HepG2 (cell line): Measurements from ENCODE around the gene ACOT8. TPM values are rescaled to one million over a fixed set of nuclear protein-coding genes. Genes with fewer than 3 reads are reported as not detected.

Experiments used
- AGO1 ChIP-seq: fragments of 200-400 bp; formaldehyde crosslinking; IDR thresholded peaks from 2 replicates; pipeline ENCODE4 v1.6.1; 2017; ENCODE audit warnings: mild to moderate bottlenecking, low read depth, low read length, moderate library complexity; ENCODE audit not compliant: poor library complexity, severe bottlenecking
- CBFB ChIP-seq: sonication (generic); formaldehyde crosslinking; IDR thresholded peaks from 2 replicates; pipeline ENCODE4 v1.4.0; 2020; ENCODE audit warnings: missing genetic modification reagents
- CHCHD3 ChIP-seq: sonication (generic); formaldehyde crosslinking; IDR thresholded peaks from 2 replicates; pipeline ENCODE4 v1.8.0; 2022; ENCODE audit warnings: mild to moderate bottlenecking, missing genetic modification reagents, moderate library complexity
- DPF2 ChIP-seq: sonication (generic); formaldehyde crosslinking; IDR thresholded peaks from 2 replicates; pipeline ENCODE4 v1.4.0; 2020; ENCODE audit warnings: mild to moderate bottlenecking, low read depth, missing genetic modification reagents, borderline replicate concordance
- FOXA3 ChIP-seq: IDR thresholded peaks from 2 replicates; pipeline ENCODE4 v1.6.1; 2016; ENCODE audit warnings: missing genetic modification reagents, missing compliant biosample characterization
- GATAD2A ChIP-seq: IDR thresholded peaks from 2 replicates; pipeline ENCODE4 v1.6.1; 2016
- HDAC2 ChIP-seq: sonication (generic); formaldehyde crosslinking; IDR thresholded peaks from 2 replicates; pipeline ENCODE4 v1.4.0; 2020; ENCODE audit warnings: missing genetic modification reagents
- IRF1 ChIP-seq: sonication (generic); formaldehyde crosslinking; IDR thresholded peaks from 2 replicates; pipeline ENCODE4 v1.4.0; 2020; ENCODE audit warnings: low read depth, mild to moderate bottlenecking, missing genetic modification reagents
- JARID2 ChIP-seq: sonication (generic); formaldehyde crosslinking; IDR thresholded peaks from 2 replicates; pipeline ENCODE4 v1.8.1; 2023; ENCODE audit warnings: missing genetic modification reagents, inconsistent platforms; ENCODE audit not compliant: insufficient replicate concordance
- MED1 ChIP-seq: sonication (generic); formaldehyde crosslinking; IDR thresholded peaks from 2 replicates; pipeline ENCODE4 v1.4.0; 2020; ENCODE audit warnings: missing genetic modification reagents
- NFKB2 ChIP-seq: sonication (generic); formaldehyde crosslinking; IDR thresholded peaks from 2 replicates; pipeline ENCODE4 v1.4.0; 2020; ENCODE audit warnings: missing genetic modification reagents, borderline replicate concordance
- NFYC ChIP-seq: IDR thresholded peaks from 2 replicates; pipeline ENCODE4 v1.6.1; 2016; ENCODE audit warnings: missing genetic modification reagents, missing compliant biosample characterization
- NPAS2 ChIP-seq: sonication (generic); formaldehyde crosslinking; IDR thresholded peaks from 2 replicates; pipeline ENCODE4 v1.8.0; 2022; ENCODE audit warnings: mild to moderate bottlenecking, missing genetic modification reagents, borderline replicate concordance
- POGZ ChIP-seq: sonication (generic); formaldehyde crosslinking; IDR thresholded peaks from 2 replicates; pipeline ENCODE4 v1.4.0; 2020; ENCODE audit warnings: mild to moderate bottlenecking, missing genetic modification reagents
- SKIL ChIP-seq: sonication (generic); formaldehyde crosslinking; IDR thresholded peaks from 2 replicates; pipeline ENCODE4 v1.8.0; 2022; ENCODE audit warnings: missing genetic modification reagents, mild to moderate bottlenecking, moderate library complexity, borderline replicate concordance
- STAT5B ChIP-seq: sonication (generic); formaldehyde crosslinking; IDR thresholded peaks from 2 replicates; pipeline ENCODE4 v1.4.0; 2020; ENCODE audit warnings: missing genetic modification reagents
- TARDBP ChIP-seq: sonication (generic); formaldehyde crosslinking; IDR thresholded peaks from 2 replicates; pipeline ENCODE4 v1.8.0; 2022; ENCODE audit warnings: mild to moderate bottlenecking, missing genetic modification reagents
- U2AF1 ChIP-seq: fragments of 200-400 bp; formaldehyde crosslinking; optimal IDR thresholded peaks from 2 replicates; pipeline ENCODE3; 2017; ENCODE audit warnings: mild to moderate bottlenecking, low read depth, low read length
- ZBTB49 ChIP-seq: sonication (generic); formaldehyde crosslinking; IDR thresholded peaks from 2 replicates; pipeline ENCODE4 v1.4.0; 2020; ENCODE audit warnings: missing genetic modification reagents, borderline replicate concordance
- ZC3H13 ChIP-seq: sonication (generic); formaldehyde crosslinking; IDR thresholded peaks from 2 replicates; pipeline ENCODE4 v1.8.1; 2023; ENCODE audit warnings: mild to moderate bottlenecking, missing genetic modification reagents, moderate library complexity
- ZFP62 ChIP-seq: sonication (generic); formaldehyde crosslinking; IDR thresholded peaks from 2 replicates; pipeline ENCODE4 v1.4.0; 2020; ENCODE audit warnings: missing genetic modification reagents
- ZNF136 ChIP-seq: sonication (generic); formaldehyde crosslinking; IDR thresholded peaks from 2 replicates; pipeline ENCODE4 v1.8.1; 2022; ENCODE audit warnings: low read depth, mild to moderate bottlenecking, moderate library complexity, missing genetic modification reagents
- ZNF205 ChIP-seq: IDR thresholded peaks from 2 replicates; pipeline ENCODE4 v1.6.1; 2018; ENCODE audit warnings: missing biosample characterization, missing genetic modification reagents
- ZNF460 ChIP-seq: sonication (generic); formaldehyde crosslinking; IDR thresholded peaks from 2 replicates; pipeline ENCODE4 v1.5.1; 2020; ENCODE audit warnings: missing genetic modification reagents, mild to moderate bottlenecking, borderline replicate concordance
- ZNF556 ChIP-seq: sonication (generic); formaldehyde crosslinking; IDR thresholded peaks from 2 replicates; pipeline ENCODE4 v1.4.0; 2020; ENCODE audit warnings: mild to moderate bottlenecking, missing genetic modification reagents, borderline replicate concordance
- ZNF775 ChIP-seq: sonication (generic); formaldehyde crosslinking; IDR thresholded peaks from 2 replicates; pipeline ENCODE4 v1.4.0; 2020; ENCODE audit warnings: missing genetic modification reagents, mild to moderate bottlenecking, moderate library complexity, borderline replicate concordance
- polyA plus RNA-seq, 8 experiments: library from polyadenylated mRNA; depleted of rRNA in 3 of 8; stranded (reverse) in 7 of 8; unstranded in 1 of 8; fragments of >200 nt; fragmentation: Illumina TruSeq in 4 of 8; extraction: Trizol in 4 of 8; gene quantifications; 2 replicates each; pipeline versions ENCODE4 v1.2.1 to v1.2.3, GENCODE V29; 2011 to 2016; ENCODE audit warnings: low read depth in 4 of 8, missing spikeins in 1 of 8, mixed read lengths in 1 of 8; ENCODE audit not compliant: insufficient read depth in 1 of 8
- total RNA-seq, 5 experiments: library from RNA; depleted of rRNA; stranded (reverse); fragments of >200 nt; fragmentation: Illumina TruSeq; extraction: Trizol; gene quantifications; 2 replicates each; pipeline ENCODE4 v1.2.3, GENCODE V29; 2016; ENCODE audit warnings: low read depth in 1 of 5

Gene ACOT8
- total and polyA plus RNA-seq, 2 of the 13 experiments (the other 11 are each of a cell fraction or from before 2014, with no cell fraction given), result 31.4 to 45.5 TPM

DNA sequence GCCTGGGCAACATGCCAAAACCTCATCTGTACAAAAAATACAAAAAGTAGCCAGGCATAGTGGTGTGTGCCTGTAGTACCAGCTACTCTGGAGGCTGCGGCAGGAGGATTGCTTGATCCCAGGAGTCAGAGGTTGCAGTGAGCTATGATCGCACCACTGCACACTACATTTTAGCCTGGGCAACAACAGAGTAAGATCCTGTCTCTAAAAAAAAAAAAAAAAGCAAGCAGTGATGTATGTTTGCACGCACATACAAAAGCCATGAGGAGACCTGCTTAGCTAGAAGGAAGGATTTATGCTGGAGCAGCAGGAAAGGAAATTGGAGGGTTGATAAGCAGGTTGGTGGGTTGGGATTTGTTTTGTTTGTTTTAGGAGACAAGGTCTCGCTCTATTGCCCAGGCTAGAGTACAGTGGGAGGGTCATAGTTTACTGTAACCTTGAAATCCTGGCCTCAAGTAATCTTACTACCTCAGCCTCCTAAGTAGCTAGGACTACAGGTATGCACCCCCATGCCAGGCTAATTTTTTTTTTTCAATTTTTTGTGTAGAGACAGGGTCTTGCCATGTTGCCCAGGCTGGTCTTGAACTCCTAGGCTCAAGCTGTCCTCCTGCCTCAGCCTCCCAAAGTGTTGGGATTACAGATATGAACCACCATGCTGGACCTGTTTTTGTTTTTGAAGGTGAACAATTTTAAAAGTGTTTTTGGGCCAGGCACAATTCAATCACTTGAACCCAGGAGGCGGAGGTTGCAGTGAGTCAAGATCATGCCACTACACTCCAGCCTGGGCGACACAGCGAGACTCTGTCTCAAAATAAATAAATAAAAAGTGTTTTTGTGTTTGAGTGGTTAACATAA lies 4.3 kb upstream of the ACOT8 start (continued):
- no peak for TF ChIP-seq ZBTB49 (CRISPR knock-in tag)
- TF ChIP-seq GATAD2A (CRISPR knock-in tag), result peak; percentile 42; the same call in 1 of the 2 replicates
- peak; percentile 60; the same call in 1 of the 2 replicates for TF ChIP-seq ZNF460 (CRISPR knock-in tag)
- no peak for TF ChIP-seq ZC3H13 (CRISPR knock-in tag)
- no peak for TF ChIP-seq NFKB2 (CRISPR knock-in tag)
- TF ChIP-seq TARDBP (CRISPR knock-in tag), result no peak
- TF ChIP-seq NPAS2 (CRISPR knock-in tag), result no peak
- no peak for TF ChIP-seq SKIL (CRISPR knock-in tag)
- no peak for TF ChIP-seq ZNF136 (CRISPR knock-in tag)
- no peak for TF ChIP-seq JARID2 (CRISPR knock-in tag)
- TF ChIP-seq CHCHD3 (CRISPR knock-in tag), result no peak
- no peak; the same call in 1 of the 2 replicates for TF ChIP-seq ZNF556 (CRISPR knock-in tag)
- TF ChIP-seq HDAC2 (CRISPR knock-in tag), result peak; percentile 64; the same call in 1 of the 2 replicates
- TF ChIP-seq FOXA3, result 0 out of 2 replicates have a peak, but pooled peaks have one; percentile 21
- TF ChIP-seq STAT5B (CRISPR knock-in tag), result no peak
- TF ChIP-seq MED1 (CRISPR knock-in tag), result peak; percentile 41; the same call in 1 of the 2 replicates
- no peak for TF ChIP-seq ZNF205 (CRISPR knock-in tag)
- no peak for TF ChIP-seq NFYC
- TF ChIP-seq U2AF1, result no peak
- no peak for TF ChIP-seq IRF1 (CRISPR knock-in tag)
- no peak for TF ChIP-seq POGZ (CRISPR knock-in tag)
- TF ChIP-seq AGO1, result no peak
- no peak for TF ChIP-seq CBFB (CRISPR knock-in tag)
- TF ChIP-seq ZFP62 (CRISPR knock-in tag), result no peak
- TF ChIP-seq DPF2 (CRISPR knock-in tag), result no peak
- no peak for TF ChIP-seq ZNF775 (CRISPR knock-in tag)
